HG02970 (cell line): ENCODE measurements around the gene OR1E2.
"Not testable (repeated sequence)": the region's sequence is repeated elsewhere in the genome, so short reads cannot be mapped to it uniquely, and the experiment has no call there.

Experiments used
- ATAC-seq: cut with Tn5 transposase; IDR thresholded peaks from one replicate; pipeline ENCODE4 v1.9.1; 2021; ENCODE audit warnings: mild to moderate bottlenecking, moderate library complexity, moderate number of reproducible peaks; ENCODE audit not compliant: unreplicated experiment, low FRiP score

OR1E2 gene

DNA sequence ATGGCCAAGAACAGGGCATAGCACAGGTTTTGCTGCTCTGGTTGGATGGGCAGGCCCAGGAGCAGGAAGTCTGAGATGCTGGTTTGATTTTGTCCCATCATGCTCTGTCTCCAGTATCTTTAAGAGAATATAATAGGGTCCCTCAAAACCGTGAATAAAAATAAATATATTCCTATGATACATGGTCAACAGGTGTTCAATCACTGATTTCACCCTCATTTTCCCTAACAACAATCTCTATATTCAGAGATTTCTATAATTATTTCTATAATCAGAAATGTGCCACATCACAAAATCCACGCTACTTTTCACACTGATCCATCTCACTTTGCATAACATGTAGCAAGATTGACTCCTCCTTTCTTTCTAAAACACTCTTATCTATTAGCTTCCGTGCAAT lies at the start of gene OR1E2:
Gene OR1E2 (minus strand): TSS at position 101 of the 400 bp plus-strand sequence. CDS start 0 bp downstream, at position 101.
- ATAC-seq = no peak

DNA sequence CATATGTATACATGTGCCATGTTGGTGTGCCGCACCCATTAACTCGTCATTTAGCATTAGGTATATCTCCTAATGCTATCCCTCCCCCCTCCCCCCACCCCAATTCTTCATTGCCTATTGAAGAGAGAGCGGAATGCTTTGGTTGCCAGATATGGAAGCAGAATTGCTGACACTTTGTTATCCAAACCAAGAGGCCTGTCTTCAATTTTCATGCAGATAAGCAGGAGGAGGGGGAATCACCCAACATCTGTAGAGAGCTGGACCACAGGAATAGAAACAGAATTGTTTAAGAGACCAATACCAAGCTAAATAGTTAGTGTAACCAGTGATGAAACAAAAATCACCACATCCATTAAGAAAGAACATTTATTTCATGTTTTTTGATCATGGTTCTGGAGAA lies 49.2 kb upstream of the OR1E2 start:
- ATAC-seq = no peak

DNA sequence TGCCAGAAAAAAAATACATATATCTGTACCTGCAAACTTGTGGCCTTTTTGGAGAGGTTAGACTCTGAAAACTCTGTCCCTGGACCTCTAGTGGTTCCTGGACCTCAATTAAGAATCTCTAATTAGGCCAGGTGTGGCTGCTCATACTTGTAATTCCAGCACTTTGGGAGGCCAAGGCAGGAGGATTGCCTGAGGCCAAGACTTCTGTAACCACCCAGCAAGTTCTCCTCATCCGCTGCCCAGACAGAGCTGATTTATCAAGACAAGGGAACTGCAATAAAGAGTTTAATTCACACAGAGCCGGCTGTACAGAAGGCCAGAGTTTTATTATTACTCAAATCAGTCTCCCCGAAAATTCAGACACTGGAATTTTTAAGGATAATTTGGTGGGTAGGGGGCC lies 46.3 kb upstream of the OR1E2 start:
- no peak for ATAC-seq

- no peak for ATAC-seq
Measured at GRCh38 chr17:3475812-3476610, 42.4 kb upstream of the OR1E2 start, which contains the start of gene ASPA. Gene ASPA, plus strand, starts transcription at chr17:3475997. Its CDS starts 163 bp downstream, at chr17:3476160.

DNA sequence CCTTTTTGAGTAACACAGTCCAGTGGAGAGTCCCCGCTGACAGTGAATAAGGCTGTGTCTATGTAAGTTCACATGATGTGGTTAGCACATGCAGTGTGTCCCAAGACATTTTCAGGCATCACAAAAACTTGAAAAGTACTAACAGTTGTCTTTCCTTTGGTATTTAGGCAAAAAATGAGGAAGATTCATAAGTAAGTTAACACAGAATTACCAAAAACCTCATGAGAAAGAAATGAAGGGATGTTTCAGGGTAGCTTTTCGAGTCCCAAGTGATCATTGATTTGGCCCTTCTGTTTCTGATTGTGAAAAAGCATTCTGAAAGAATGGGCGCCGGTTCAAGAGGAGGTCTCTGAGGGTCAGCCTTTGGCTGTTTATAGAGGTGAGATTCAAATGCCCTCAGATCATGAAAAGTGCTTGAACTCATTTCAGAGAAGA lies 41.6 kb upstream of the OR1E2 start:
- ATAC-seq = no peak

GRCh38 chr17:3474212-3474611 lies 40.6 kb upstream of the OR1E2 start:
- ATAC-seq = no peak

- ATAC-seq = no peak
Measured at GRCh38 chr17:3472137-3472536, 38.5 kb upstream of the OR1E2 start.

DNA sequence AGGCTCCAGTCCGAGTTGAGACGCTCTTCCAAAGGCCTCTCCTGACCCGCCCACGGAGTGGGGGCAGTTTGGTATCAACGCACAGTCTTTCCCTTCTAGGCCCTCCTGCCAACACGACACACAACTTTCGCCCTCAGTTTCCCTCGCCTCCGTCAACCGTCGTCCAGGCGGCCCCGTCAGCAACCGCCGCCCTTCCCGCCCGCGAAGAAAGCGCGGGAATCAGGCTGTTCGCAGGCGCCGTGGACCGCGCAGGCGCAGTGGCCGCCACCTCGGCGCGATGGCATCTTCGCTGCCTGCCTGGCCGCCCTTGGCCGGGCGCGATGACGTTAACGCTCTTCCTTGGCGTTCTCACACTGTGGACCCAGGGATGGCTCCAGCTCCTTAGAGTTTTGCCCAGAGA lies 38.0 kb upstream of the OR1E2 start, which contains the start of gene SPATA22:
Gene SPATA22 (minus strand): TSS at position 221 of the 400 bp plus-strand sequence. CDS start 2,494 bp downstream, outside the sequence.
- no peak for ATAC-seq

GRCh38 chr17:3469529-3469928 lies 35.9 kb upstream of the OR1E2 start:
- no peak for ATAC-seq

- not testable (repeated sequence) for ATAC-seq
Measured at GRCh38 chr17:3466355-3466754, 32.7 kb upstream of the OR1E2 start.

DNA sequence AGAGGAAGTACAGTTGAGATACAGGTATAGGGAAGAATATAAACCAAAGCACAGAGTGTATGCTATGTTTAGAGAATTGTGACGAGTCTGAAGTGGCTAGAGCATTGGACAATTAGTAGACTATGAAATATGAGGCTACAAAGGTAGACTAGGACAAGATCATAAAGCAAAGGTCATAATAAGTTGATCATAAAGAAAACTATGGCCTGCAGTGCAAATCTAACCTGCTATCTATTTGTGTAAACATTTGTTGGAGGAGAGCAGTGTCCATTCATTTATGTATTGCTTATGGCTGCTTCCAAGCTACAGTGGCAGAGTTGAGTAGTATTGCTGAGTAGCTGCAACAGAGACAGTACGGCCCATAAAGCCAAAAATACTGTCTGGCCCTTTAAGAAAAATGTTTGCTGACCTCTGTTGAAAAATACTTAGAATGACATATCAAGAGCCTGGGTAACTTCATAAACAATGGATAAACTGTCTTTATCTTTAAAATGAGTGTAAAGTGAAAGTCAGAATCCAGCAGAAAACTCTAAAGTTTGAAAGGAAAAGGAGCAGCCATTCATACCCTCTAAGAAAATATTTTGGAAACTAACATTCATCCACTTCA lies 14.5 kb upstream of the OR1E2 start:
- no peak for ATAC-seq

DNA sequence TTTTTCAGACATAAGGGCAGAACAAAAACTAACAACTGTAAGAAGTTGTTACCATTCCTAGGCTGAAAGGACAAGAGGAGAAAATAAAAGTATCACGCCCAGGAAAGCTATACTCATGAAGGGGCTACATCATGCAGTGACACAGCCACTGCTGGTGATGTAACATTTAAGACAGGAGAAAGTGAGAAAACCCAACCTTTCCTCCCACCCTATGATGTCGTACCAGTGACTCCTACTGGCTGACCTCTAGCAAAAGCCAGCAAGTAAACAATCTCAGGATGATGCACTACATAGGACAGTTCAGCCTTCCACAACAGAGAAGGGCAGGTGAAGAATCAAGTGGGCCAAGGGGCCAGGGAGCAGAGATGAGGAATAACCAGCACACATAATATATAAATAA lies 14.0 kb upstream of the OR1E2 start:
- ATAC-seq = no peak

GRCh38 chr17:3440451-3440850 lies 6.8 kb upstream of the OR1E2 start:
- ATAC-seq = no peak

GRCh38 chr17:3438368-3438767 lies 4.7 kb upstream of the OR1E2 start:
- ATAC-seq = no peak

DNA sequence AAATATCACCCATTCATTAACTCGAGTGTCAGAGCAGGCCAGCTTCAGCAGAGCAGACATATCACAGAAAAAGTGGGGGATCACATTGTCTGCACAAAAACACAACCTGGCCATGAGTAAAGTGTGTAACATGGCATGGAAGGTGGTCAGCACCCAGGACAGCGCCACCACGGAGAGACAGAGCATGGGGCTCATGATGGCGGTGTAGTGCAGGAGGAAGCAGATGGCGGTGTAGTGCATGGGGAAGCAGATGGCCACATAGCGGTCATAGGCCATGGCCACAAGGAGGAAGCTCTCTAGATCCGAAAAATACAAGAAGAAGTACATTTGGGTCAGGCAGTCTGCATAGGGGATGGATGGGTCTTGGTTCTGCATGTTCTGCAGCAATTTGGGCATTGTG lies 426 bp downstream of the OR1E2 start:
- ATAC-seq = not testable (repeated sequence)

GRCh38 chr17:3418222-3418621 lies 15.4 kb downstream of the OR1E2 start:
- no peak for ATAC-seq

DNA sequence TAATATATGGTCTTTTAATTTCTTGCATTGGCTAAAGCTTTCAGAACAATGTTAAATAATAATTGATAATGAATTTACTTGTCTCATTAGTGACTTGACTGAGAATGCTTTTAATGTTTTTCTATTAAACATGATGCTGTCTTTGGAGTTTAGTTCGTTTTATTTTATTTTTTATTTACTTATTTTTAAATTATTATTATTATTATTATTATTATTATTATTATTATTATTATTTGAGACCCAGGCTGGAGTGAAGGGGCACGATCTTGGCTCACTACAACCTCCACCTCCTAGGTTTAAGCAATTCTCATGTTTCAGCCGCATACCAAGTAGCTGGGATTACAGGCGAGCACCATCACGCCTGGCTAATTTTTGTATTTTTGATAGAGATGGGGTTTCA lies 18.0 kb downstream of the OR1E2 start:
- no peak for ATAC-seq

DNA sequence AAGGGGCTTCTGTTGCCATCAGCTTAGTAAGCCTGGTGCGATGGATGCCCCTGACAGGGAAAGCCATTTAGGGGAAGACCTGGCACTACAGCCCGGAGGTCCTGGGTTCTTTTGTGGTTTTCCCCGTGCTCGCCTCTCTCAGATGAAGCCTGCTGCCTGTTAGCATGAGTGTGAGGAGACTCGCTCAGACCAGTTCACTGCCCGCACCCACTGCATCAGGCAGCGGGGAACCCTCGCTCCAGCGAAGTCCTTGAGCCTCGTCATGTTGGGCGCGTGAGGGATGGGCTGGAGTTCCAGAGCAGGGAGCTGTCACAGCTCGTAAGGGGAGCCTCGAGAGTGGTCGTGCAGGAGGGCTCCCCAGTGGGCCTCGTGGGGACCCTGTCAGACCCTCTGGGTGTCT lies 21.4 kb downstream of the OR1E2 start:
- not testable (repeated sequence) for ATAC-seq

- ATAC-seq = no peak
Measured at GRCh38 chr17:3411070-3411469, 22.6 kb downstream of the OR1E2 start, which contains the start of gene OR3A3. Gene OR3A3, plus strand, starts transcription at chr17:3411370.

DNA sequence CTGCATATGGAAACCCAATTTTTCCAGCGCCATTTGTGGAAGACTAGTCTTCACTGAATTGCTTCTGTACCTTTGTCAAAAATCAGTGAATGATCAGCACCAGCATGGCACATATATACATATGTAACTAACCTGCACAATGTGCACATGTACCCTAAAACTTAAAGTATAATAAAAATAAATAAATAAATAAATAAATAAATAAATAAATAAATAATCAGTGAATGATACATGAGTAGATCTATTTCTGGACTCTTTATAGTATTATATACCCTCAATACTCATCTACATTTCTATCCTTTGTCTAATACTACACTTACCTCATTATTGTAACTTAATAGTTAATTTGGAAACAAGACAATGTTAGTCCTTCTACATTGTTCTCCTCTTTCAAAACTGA lies 29.8 kb downstream of the OR1E2 start:
- not testable (repeated sequence) for ATAC-seq

DNA sequence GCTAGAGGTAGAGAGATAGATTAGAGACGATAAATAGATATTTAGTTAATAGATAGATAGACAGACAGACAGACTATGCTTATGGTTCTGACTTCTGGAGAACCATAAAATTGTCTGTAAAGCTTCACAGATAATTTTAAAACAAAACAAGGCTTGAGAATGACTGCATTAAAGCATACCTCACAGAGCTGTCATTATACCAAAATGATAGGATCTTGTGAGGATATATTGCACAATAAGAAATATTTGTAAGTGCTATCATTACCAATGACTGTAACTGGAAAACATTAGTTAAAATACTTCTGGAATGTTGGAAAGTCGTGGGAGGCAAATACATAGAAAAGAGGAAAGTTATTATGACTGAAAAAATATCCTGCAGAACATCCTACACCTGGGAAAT lies 31.9 kb downstream of the OR1E2 start:
- no peak for ATAC-seq

DNA sequence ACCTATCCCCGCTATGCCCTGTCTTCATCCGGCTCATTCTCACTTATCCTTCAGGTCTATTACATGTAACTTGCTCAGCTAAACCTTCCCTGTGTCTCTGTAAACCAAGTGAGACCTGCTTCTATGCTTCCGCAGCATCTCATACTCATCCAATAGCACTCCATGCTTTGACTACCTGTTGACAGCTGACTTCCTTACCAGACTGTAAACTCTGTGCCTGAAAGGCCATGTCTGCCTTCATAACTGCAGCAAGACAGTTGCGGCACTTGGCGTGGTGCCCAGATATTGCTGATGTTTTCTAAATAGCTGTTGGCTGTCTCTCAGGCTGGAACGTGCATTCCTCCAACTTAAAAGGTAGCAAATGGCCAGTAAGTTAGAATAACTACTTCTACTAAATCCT lies 33.6 kb downstream of the OR1E2 start:
- ATAC-seq = no peak
